Ectodermal cell (in vitro differentiated cells): ENCODE measurements around the gene AGPAT3.
A peak's percentile ranks its signal among the peaks of the same experiment; 100 is the strongest.

Experiments
- H3K27ac ChIP-seq: 2 replicates; pipeline ENCODE4 v1.7.0; 2013; ENCODE audit warnings: mild to moderate bottlenecking, low read depth, low read length; ENCODE audit not compliant: insufficient read depth, poor library complexity, severe bottlenecking
- H3K27me3 ChIP-seq: 2 replicates; pipeline ENCODE4 v1.7.0; 2013; ENCODE audit warnings: mild to moderate bottlenecking, low read length; ENCODE audit not compliant: insufficient read depth, control insufficient read depth, poor library complexity, severe bottlenecking
- H3K36me3 ChIP-seq: one replicate; pipeline ENCODE4 v1.7.0; 2013; ENCODE audit warnings: low read length; ENCODE audit not compliant: control insufficient read depth, insufficient read depth
- H3K4me1 ChIP-seq: one replicate; pipeline ENCODE4 v1.7.0; 2013; ENCODE audit warnings: low read length; ENCODE audit not compliant: control insufficient read depth, insufficient read depth
- H3K4me3 ChIP-seq: 2 replicates; pipeline ENCODE4 v1.7.0; 2013; ENCODE audit warnings: low read depth, low read length, control low read depth; ENCODE audit not compliant: insufficient read depth
- H3K9me3 ChIP-seq: 2 replicates; pipeline ENCODE4 v1.7.0; 2013; ENCODE audit warnings: mild to moderate bottlenecking, low read length, moderate library complexity; ENCODE audit not compliant: control insufficient read depth
- WGBS, 2 experiments: methylation state at CpG; one replicate each; pipeline ENCODE4 v1.1.7; 2013; ENCODE audit warnings: missing lambda C conversion rate in 2 of 2; 5-methylcytosine and 5-hydroxymethylcytosine counted together

Gene AGPAT3

DNA sequence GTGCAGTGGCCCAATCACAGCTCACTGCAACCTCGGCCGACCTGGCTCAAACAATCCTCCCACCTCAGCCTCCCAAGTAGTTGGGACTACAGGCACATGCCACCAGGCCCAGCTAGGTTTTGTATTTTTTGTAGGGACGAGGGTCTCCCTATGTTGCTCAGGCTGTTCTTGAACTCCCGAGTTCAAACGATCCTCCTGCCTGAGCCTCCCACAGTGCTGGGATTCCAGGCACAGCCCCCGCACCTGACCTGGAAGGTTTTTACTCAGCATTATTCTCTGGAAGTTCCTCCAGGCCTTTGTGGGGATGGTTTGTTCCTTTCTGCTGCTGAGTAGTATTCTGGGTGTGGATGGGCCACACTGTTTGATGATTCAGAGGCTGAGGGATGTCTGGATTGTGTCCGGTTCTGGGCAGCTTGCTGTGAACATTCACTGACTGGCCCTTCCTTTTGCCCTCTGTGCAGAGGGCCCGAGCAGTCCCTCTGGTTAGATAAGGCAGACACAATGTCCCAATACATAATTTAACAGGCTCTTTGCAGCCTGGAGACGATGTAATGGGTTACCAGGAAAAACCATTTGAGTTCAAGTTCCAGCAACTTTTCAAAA, 141.1 kb downstream of the AGPAT3 start:
- no peaks in the 10 kb centered on the region for H3K36me3 ChIP-seq
- H3K9me3 ChIP-seq: no peaks in the 10 kb centered on the region
- 86 to 89% methylated on average over 9 of the region's 9 CpGs for WGBS, 2 experiments
- H3K4me3 ChIP-seq: no peak overlapping the region
- H3K4me1 ChIP-seq: peaks cover 5% of the 10 kb centered on the region
- no peaks in the 10 kb centered on the region for H3K27me3 ChIP-seq
- H3K27ac ChIP-seq: no peak overlapping the region

DNA sequence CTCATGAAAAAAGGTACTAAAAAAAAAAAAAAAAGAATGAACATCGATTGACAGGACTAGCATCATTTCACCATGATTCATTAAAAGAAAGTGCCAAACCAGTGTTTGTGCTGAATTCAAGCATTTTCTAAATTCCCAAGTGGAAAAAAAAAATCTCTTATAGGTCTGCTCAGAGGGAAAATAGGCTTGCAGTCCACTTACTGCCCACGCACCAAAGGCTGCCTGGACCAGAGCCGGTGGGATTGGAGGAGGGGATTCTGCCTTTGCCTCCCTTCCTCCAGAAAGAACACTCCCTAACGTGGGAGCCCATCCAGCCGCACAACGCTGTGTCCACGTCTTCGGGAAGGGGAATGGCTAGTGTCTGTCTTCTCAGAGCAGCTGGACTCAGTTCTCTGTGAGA, 141.6 kb downstream of the AGPAT3 start:
- H3K9me3 ChIP-seq: no peaks in the 10 kb centered on the region
- 89 to 90% methylated on average over 8 of the region's 8 CpGs for WGBS, 2 experiments
- peaks cover 8% of the 10 kb centered on the region for H3K4me1 ChIP-seq
- no peaks in the 10 kb centered on the region for H3K36me3 ChIP-seq
- H3K27ac ChIP-seq: no peak overlapping the region
- no peak overlapping the region for H3K4me3 ChIP-seq
- no peaks in the 10 kb centered on the region for H3K27me3 ChIP-seq

DNA sequence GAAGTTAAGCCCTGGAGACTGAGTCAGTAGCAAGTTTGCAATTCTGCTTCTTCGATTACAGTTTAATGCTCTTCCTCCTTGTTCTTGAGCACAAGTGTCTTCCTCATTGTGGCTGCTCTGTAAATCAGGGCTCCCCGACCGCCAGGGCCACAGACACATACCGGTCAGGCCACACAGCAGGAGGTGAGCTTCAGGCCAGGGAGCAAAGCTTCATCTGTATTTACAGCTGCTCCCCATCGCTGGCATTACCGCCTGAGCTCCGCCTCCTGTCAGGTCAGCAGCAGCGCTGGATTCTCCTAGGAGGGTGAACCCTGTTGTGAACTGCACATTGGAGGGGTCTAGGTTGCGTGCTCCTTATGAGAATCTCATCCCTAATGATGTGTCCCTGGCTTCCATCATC, 145.4 kb downstream of the AGPAT3 start:
- no peaks in the 10 kb centered on the region for H3K36me3 ChIP-seq
- no peaks in the 10 kb centered on the region for H3K9me3 ChIP-seq
- H3K27me3 ChIP-seq: no peaks in the 10 kb centered on the region
- H3K4me3 ChIP-seq: no peak overlapping the region
- WGBS, 2 experiments: 42% methylated on average over 9 of the region's 9 CpGs
- peaks cover 16% of the 10 kb centered on the region for H3K4me1 ChIP-seq
- no peak overlapping the region for H3K27ac ChIP-seq

DNA sequence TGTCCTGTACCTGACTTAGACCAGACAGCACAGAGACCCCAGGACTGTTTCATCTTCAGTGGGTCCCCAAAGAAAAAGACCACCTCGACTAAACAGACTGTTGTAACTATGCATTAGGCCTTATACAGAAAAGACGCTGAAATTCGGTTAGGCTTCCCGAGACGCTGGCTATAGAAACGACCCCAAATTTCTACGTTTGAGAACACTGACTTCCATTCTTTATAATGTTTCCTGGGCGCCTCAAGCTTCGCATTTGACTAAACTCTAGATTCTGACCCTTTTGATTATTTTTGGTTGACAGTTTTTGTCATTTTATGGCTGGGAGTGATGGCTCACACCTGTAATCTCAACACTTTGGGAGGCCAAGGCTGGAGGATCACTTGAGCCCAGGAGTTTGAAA, 146.1 kb downstream of the AGPAT3 start:
- H3K4me3 ChIP-seq: peak overlapping the region; percentile 75
- 87 to 92% methylated on average over 9 of the region's 9 CpGs for WGBS, 2 experiments
- H3K4me1 ChIP-seq: peaks cover 16% of the 10 kb centered on the region
- H3K27me3 ChIP-seq: no peaks in the 10 kb centered on the region
- H3K27ac ChIP-seq: no peak overlapping the region
- H3K9me3 ChIP-seq: no peaks in the 10 kb centered on the region
- no peaks in the 10 kb centered on the region for H3K36me3 ChIP-seq

DNA sequence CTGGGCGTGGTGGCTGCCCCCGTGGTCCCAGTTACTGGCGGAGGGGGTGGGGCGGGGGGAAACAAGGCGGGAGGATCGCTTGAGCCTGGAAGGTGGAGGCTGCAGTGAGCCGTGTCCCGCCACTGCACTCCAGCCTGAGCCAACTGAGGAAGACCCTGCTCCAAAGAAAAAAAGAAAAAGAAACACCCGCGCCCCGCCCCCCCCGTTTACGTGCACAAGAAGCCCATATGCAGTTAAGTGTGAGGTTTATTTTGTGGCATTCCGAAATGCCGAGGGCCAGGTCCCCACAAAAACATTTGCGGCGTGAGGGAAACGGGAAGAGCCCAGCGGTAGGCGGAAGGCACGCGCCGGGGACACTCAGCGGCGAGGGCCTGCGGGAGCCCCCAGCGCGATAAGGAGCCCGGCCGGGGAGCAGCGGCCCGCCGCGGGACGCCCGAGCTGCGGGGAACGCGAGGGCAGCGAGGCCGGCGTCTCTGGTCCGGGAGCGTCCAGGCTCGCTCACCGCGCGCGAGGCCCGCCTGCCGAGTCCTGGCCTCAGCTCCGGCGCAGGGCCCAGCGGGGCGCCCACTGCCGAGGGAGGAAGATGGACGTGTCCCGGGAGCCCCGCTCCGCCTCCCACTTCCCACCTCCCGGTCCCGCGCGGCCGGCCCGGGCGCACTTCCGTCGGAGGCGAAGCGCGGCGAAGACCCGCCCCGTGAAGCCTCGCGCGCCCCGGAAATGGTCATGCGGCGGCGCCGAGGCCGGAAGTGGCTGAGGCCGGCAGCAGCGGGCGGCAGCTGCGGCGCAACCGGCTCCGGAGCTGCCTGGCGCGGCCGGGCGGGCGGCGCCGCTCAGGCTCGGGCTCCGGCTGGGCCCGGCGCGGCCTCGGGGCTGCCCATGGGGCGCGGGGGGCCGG, 146.8 kb downstream of the AGPAT3 start, which contains the start of gene TRAPPC10:
Gene TRAPPC10 (plus strand): TSS at position 731 of the 895 bp plus-strand sequence. CDS start 185 bp downstream, outside the sequence.
- Histone ChIP-seq H3K27ac (peak within 1 kb of the TSS; percentile 91), H3K9me3 (no peaks in the 10 kb centered on the region), H3K36me3 (no peaks in the 10 kb centered on the region), H3K4me3 (peak within 1 kb of the TSS; percentile 75), H3K27me3 (no peaks in the 10 kb centered on the region), H3K4me1 (peaks cover 16% of the 10 kb centered on the region)
- WGBS, 2 experiments: 0% methylated on average over 107 of the region's 107 CpGs

DNA sequence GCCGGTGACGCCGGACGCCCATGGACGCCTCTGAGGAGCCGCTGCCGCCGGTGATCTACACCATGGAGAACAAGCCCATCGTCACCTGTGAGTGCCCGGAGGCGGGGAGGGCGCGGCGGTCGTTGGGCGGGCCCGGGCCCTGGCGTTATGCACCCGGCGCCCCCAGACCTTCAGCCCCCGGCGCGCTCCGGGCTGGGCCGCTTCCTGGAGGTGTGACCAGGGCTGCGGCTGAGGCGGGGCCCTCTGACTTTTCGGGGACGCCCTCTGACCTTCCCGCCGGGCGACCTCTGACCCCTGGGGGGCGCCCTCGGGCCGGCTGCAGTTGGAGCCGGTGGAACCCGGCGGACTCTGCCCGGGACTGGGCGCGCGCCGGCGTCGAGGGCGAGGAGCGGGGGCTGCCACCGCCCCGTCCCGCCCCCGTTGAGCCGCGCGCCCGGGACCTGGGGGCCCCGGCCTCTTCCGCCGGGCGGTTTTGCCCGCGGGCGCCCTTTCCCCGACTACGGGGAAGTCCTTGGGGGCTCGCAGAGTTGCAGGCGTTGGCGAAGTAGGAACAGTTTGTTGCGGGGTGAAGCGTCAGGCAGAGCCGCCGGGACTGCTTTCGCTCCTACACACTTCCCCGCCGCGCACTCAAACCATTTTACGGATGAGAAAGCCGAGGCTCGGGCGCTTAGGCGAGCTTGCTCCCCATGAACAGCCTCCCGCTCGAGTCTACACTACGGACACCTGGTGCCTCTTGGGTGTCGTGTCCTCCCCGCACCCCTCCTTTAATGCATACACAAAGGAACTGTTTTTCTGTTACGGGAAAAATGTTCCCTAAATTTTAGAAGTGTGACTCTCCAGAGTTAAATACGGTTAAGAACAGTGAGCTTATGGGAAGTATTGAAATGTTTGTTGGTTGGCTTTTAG, 147.7 kb downstream of the AGPAT3 start:
- Histone ChIP-seq H3K4me1 (peaks cover 16% of the 10 kb centered on the region), H3K27ac (peak overlapping the region; percentile 91), H3K36me3 (no peaks in the 10 kb centered on the region), H3K4me3 (peak overlapping the region; percentile 75), H3K9me3 (no peaks in the 10 kb centered on the region), H3K27me3 (no peaks in the 10 kb centered on the region)
- WGBS, 2 experiments: 1% methylated on average over 87 of the region's 87 CpGs

DNA sequence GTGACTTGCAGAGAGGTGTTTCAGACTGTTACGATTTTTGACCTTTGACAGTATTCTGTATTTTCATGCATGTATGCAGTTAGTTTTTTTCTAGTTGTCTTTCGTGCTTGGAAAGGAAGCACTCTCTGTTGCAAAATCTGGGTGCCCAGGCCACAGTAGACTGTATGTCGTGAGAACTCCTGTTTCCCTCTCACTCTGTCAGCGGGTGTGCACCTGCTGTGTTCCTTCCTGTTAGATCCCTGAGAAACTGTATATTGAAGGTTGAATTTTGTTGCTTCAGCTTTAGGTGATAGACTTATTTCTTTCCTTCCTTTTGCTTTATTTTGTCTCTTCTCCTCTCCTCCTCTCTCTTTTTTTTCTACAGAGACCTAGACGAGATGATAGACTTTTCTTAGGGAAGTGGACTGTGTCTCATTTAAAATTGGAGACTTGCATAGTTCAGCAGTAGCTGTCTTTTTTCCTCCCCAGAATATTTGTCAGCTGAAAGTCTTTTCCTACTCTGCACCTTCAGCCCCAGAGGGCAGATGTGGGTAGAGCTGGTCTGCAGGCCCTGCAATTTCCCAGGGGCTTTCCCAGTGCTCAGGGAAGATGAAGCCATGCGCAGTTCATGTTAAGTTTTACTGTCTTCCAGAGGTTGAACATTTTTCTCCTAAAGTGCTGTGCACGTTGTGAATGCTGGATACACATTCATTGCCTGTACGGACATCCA, 148.5 kb downstream of the AGPAT3 start:
- no peaks in the 10 kb centered on the region for H3K27me3 ChIP-seq
- peaks cover 16% of the 10 kb centered on the region for H3K4me1 ChIP-seq
- 48 to 53% methylated on average over 7 to 8 of the region's 8 CpGs for WGBS, 2 experiments

DNA sequence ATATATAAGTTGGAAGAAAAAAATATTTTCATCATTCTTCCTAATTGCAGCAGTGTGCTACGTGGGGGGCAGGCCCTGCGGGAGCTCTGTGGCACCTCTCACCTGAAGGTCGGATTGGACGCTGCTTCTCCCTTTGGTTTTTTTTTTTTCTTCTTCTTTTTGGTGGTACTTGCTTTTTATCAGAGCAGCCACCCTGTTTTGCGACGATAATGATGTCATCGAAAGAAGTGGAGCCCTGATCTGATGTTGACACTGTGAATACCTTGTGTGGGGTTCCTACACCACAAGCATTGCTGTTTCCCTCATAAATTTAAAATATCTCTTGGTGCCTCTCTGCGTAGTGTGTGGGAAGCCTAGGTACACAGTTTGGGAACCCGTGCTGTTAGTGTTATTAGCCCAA, 152.6 kb downstream of the AGPAT3 start:
- no peak overlapping the region for H3K27ac ChIP-seq
- H3K4me3 ChIP-seq: no peak overlapping the region
- H3K4me1 ChIP-seq: peaks cover 9% of the 10 kb centered on the region
- 95 to 98% methylated on average over 9 of the region's 9 CpGs for WGBS, 2 experiments
- no peaks in the 10 kb centered on the region for H3K36me3 ChIP-seq
- no peaks in the 10 kb centered on the region for H3K9me3 ChIP-seq
- no peaks in the 10 kb centered on the region for H3K27me3 ChIP-seq

More for the DNA sequence above, 148.5 kb downstream of the AGPAT3 start:
- Histone ChIP-seq H3K36me3 (no peaks in the 10 kb centered on the region), H3K4me3 (peak overlapping the region; percentile 75), H3K27ac (no peak overlapping the region), H3K9me3 (no peaks in the 10 kb centered on the region)

DNA sequence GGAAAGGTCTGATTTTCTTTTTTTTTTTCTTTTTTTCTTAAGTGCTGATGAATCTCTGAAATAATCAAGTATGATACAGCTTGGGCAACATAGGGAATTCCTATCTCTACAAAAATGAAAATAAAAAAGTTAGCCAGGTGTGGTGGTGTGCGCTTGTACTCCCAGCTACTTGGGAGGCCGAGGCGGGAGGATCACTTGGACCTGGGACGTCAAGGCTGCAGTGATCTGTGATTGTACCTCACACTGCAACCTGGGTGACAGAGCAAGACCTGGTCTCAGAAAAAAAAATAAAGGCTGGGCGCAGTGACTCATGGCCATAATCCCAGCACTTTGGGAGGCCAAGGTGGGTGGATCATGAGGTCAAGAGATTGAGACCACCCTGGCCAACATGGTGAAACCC, 153.1 kb downstream of the AGPAT3 start:
- Histone ChIP-seq H3K27ac (no peak overlapping the region), H3K36me3 (no peaks in the 10 kb centered on the region), H3K4me1 (peaks cover 9% of the 10 kb centered on the region), H3K9me3 (no peaks in the 10 kb centered on the region), H3K27me3 (no peaks in the 10 kb centered on the region), H3K4me3 (no peak overlapping the region)
- WGBS, 2 experiments: 95 to 97% methylated on average over 5 of the region's 5 CpGs
